Hepatocyte (in vitro differentiated cells): Measurements from ENCODE around the gene CLEC3B.

Source experiments
- CTCF ChIP-seq: fragments of 200-600 bp; sonication (generic); IDR thresholded peaks from 2 replicates; pipeline ENCODE4 v1.5.1; 2016; ENCODE audit warnings: antibody characterized with exemption, mild to moderate bottlenecking; ENCODE audit not compliant: poor library complexity
- EZH2 ChIP-seq: fragments of 200-600 bp; sonication (generic); IDR thresholded peaks from 2 replicates; pipeline ENCODE4 v1.6.1; 2016; ENCODE audit warnings: antibody characterized with exemption, mild to moderate bottlenecking, borderline replicate concordance
- EZH2phosphoT487 ChIP-seq: fragments of 200-600 bp; sonication (generic); IDR thresholded peaks from one replicate; pipeline ENCODE4 v1.6.1; 2018; ENCODE audit warnings: antibody characterized with exemption, mild to moderate bottlenecking, low read depth, moderate library complexity; ENCODE audit not compliant: unreplicated experiment, severe bottlenecking

DNA sequence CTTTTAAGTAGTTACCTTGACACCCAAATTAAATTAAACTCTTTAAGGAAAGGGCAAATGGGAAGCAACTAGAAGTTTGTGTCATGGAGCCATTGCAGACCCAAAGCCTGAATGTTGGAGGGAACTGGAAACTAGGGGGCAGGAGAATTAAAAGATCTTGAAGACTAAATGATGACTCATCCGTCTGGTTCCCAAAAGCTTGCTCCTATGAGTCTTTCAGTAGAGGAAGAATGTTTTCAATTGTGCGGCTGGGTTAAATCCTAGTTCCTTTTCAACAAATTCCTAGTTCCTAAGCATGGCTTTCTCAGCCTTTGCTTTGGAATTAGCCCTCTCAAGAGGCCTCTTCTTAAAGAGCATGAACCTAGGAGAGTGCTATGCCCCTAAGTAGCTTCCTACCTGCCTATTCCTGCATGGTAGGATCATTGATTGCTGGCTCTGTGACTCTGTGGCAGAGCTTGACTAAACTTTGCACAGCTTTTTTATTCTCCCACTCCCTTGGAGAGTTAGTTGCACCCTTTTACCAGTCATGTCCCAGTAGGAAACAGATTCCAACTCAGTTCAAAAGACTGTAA lies 17.7 kb downstream of the CLEC3B start:
- TF ChIP-seq CTCF (no peak), EZH2 (no peak), EZH2phosphoT487 (no peak)
